Spinal cord (tissue), 10 donors: ENCODE results near the gene ADPGK. TPM values are rescaled to one million over a fixed set of nuclear protein-coding genes. Genes with fewer than 3 reads are reported as not detected.
A peak's percentile ranks its signal among the peaks of the same experiment; 100 is the strongest.
"Not testable (repeated sequence)": the region's sequence is repeated elsewhere in the genome, so short reads cannot be mapped to it uniquely, and the experiment has no call there.

ENCODE experiments used
- DNase-seq, 6 donors: peaks; one replicate each; pipeline versions ENCODE4 v3.0.0 to v3.0.0-alpha.2; 2013 to 2015; ENCODE audit warnings: low spot score in 6 of 6, low read depth in 4 of 6
- H3K27ac ChIP-seq: one replicate; pipeline ENCODE4 v1.5.1; 2013; ENCODE audit warnings: low read depth, low read length, control low read depth
- H3K27me3 ChIP-seq: one replicate; pipeline ENCODE4 v1.6.1; 2013; ENCODE audit warnings: low read length; ENCODE audit not compliant: control insufficient read depth, insufficient read depth
- H3K36me3 ChIP-seq: one replicate; pipeline ENCODE4 v1.6.1; 2013; ENCODE audit warnings: low read length; ENCODE audit not compliant: control insufficient read depth, insufficient read depth
- H3K4me1 ChIP-seq: one replicate; pipeline ENCODE4 v1.6.1; 2013; ENCODE audit warnings: low read length; ENCODE audit not compliant: control insufficient read depth, insufficient read depth
- H3K4me3 ChIP-seq: one replicate; pipeline ENCODE4 v1.5.1; 2013; ENCODE audit warnings: low read depth, low read length, control low read depth
- H3K9me3 ChIP-seq: one replicate; pipeline ENCODE4 v1.6.1; 2013; ENCODE audit warnings: low read length; ENCODE audit not compliant: control insufficient read depth, insufficient read depth
- WGBS: methylation state at CpG from one replicate; pipeline ENCODE4 v1.1.5; 2013; ENCODE audit warnings: missing lambda C conversion rate; ENCODE audit not compliant: insufficient coverage; 5-methylcytosine and 5-hydroxymethylcytosine counted together
- polyA plus RNA-seq, 2 donors: library from polyadenylated mRNA; unstranded; fragments of 120-200 nt; gene quantifications; one replicate each; pipeline ENCODE4 v1.2.1, GENCODE V29; 2013; ENCODE audit not compliant: insufficient read length in 2 of 2
- total RNA-seq, 2 donors: library from RNA; depleted of rRNA in 1 of 2; stranded (reverse); fragments of 120-200 nt in 1 of 2; fragments of >200 nt in 1 of 2; gene quantifications; one replicate each; pipeline versions ENCODE4 v1.2.3 to v1.2.4, GENCODE V29; 2013 to 2014
- donor health status: healthy.

Gene ADPGK
- total and polyA plus RNA-seq, 4 donors = 30.9 to 56.7 (median 43.9) TPM

- Histone ChIP-seq H3K36me3 (no peaks in the 10 kb centered on the region), H3K4me3 (no peak overlapping the region), H3K27ac (no peak overlapping the region), H3K27me3 (no peaks in the 10 kb centered on the region), H3K9me3 (no peaks in the 10 kb centered on the region), H3K4me1 (no peaks in the 10 kb centered on the region)
- DNase-seq = no peak
- WGBS = no CpG with 5 or more reads among the region's 4 CpGs
These were observed 25.8 kb upstream of the ADPGK start for GRCh38 chr15:72809329-72809728.

GRCh38 chr15:72807346-72807745 lies 23.8 kb upstream of the ADPGK start:
- not testable (repeated sequence) for H3K27ac ChIP-seq, H3K4me1 ChIP-seq, DNase-seq, H3K4me3 ChIP-seq, H3K9me3 ChIP-seq, H3K27me3 ChIP-seq, H3K36me3 ChIP-seq
- WGBS = 93% methylated on average over 3 of the region's 22 CpGs

DNA sequence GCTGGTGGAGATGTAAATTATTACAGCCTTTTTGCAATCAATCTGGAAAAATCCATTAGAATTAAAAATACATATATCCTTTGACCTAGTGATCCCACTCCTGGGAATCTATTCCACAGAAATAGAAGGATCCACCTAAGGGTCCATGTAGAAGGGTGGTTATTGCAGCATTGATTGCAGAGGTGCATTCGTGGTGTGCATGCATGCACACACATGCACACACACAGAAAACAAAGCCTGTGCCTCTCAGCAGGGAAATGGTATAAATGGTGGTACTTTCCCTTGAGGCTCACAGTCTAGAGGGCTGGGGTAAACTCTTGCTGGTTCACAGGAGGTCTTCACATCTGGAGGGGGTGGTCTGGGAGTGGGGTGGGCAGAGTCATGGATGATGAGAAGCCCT lies 19.4 kb upstream of the ADPGK start:
- Histone ChIP-seq H3K4me3 (no peak overlapping the region), H3K9me3 (no peaks in the 10 kb centered on the region), H3K27ac (no peak overlapping the region), H3K36me3 (no peaks in the 10 kb centered on the region), H3K27me3 (no peaks in the 10 kb centered on the region), H3K4me1 (peaks cover 3% of the 10 kb centered on the region)
- DNase-seq = no peak
- no CpG with 5 or more reads among the region's 1 CpG for WGBS

- Histone ChIP-seq H3K27me3 (no peaks in the 10 kb centered on the region), H3K9me3 (no peaks in the 10 kb centered on the region), H3K4me3 (no peak overlapping the region), H3K36me3 (no peaks in the 10 kb centered on the region), H3K4me1 (peaks cover 10% of the 10 kb centered on the region), H3K27ac (no peak overlapping the region)
- 53% methylated on average over 2 of the region's 7 CpGs for whole genome bisulfite sequencing
- DNase-seq = no peak
These were observed 18.2 kb upstream of the ADPGK start for GRCh38 chr15:72801590-72802325.

- Histone ChIP-seq H3K27ac (no peak overlapping the region), H3K4me3 (no peak overlapping the region), H3K27me3 (no peaks in the 10 kb centered on the region), H3K9me3 (no peaks in the 10 kb centered on the region), H3K36me3 (no peaks in the 10 kb centered on the region), H3K4me1 (peaks cover 15% of the 10 kb centered on the region)
- peak in 2 of 6 donors; percentile 16 to 25 for DNase-seq
- WGBS = 37% methylated on average over 4 of the region's 8 CpGs
These were observed 17.4 kb upstream of the ADPGK start for GRCh38 chr15:72800833-72801481.

- no peak overlapping the region for H3K27ac ChIP-seq
- H3K27me3 ChIP-seq = no peaks in the 10 kb centered on the region
- no peaks in the 10 kb centered on the region for H3K9me3 ChIP-seq
- H3K4me1 ChIP-seq = peaks cover 15% of the 10 kb centered on the region
- H3K4me3 ChIP-seq = no peak overlapping the region
- WGBS = no CpG with 5 or more reads among the region's 6 CpGs
- H3K36me3 ChIP-seq = no peaks in the 10 kb centered on the region
- DNase-seq = no peak
These were observed 14.3 kb upstream of the ADPGK start for GRCh38 chr15:72797834-72798233.

DNA sequence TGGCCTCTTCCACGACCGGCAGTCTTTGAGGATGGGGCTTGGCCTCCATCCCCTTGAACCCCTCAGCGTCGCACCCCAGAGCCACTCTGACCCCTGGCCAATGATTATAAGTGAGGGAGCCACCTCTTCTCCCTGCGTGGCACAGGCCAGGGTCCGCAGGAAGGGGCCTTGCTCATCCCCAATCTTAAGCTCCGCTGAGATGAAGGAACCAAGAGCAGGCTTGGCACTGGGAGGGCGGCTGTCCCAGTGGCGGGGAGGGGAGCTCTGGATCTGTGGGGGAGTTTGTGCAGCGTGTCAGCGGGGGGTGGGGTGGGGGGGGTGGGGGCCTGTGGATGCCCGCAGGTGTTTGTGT lies 13.8 kb upstream of the ADPGK start:
- no peaks in the 10 kb centered on the region for H3K36me3 ChIP-seq
- no peak overlapping the region for H3K27ac ChIP-seq
- no peaks in the 10 kb centered on the region for H3K9me3 ChIP-seq
- H3K4me1 ChIP-seq = peaks cover 15% of the 10 kb centered on the region
- H3K27me3 ChIP-seq = no peaks in the 10 kb centered on the region
- peak overlapping the region; percentile 48 for H3K4me3 ChIP-seq
- no peak for DNase-seq
- 7% methylated on average over 6 of the region's 12 CpGs for WGBS

DNA sequence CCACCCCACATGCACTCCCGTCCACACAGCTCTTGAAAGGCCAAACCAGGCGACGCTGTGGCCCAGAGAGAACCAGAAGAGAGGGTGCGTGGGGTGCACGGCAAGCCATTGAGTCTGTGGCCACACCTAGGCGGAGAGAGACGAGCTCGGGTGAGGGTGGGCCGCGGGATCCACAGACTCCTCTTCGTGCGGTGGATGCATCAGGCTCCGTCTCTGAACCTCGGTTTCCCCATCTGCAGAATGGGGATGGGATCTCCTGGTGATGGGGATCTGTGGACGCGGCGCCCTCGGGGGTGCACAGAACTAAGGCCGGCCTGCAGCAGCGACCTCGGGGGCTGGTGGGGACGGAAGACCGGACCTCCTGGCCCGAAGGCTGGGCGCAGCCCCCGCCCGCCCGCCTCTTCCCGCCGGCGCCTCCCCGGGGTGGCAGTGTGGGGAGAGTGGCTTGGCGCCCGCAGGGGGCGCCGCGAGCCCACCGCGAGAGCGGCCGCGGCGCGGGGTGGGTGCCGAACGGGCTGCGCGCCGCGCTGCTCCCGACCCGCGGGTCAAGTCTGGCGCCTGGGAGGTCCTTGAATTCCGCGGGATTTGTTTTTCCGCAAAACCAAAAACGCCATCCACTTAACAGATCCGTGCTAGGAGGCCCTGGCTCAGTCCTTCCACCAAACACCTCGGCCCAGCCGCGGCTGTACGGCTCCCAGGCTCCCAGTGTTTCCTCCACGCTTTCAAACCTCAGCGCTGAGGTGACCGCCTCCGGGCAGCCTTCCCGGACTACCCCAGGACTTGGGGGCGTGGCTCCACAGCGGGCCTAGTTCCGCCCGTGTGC lies 13.2 kb upstream of the ADPGK start:
- H3K36me3 ChIP-seq = no peaks in the 10 kb centered on the region
- H3K27ac ChIP-seq = no peak overlapping the region
- peak in 2 of 6 donors; percentile 48 to 73 for DNase-seq
- WGBS = 6% methylated on average over 71 of the region's 72 CpGs
- H3K9me3 ChIP-seq = no peaks in the 10 kb centered on the region
- H3K4me1 ChIP-seq = peaks cover 15% of the 10 kb centered on the region
- no peaks in the 10 kb centered on the region for H3K27me3 ChIP-seq
- H3K4me3 ChIP-seq = peak overlapping the region; percentile 48

GRCh38 chr15:72796210-72796514 lies 12.6 kb upstream of the ADPGK start:
- no peak overlapping the region for H3K4me3 ChIP-seq
- DNase-seq = no peak

More at GRCh38 chr15:72796210-72796514, 12.6 kb upstream of the ADPGK start:
- Histone ChIP-seq H3K9me3 (no peaks in the 10 kb centered on the region), H3K4me1 (peaks cover 15% of the 10 kb centered on the region), H3K27ac (no peak overlapping the region), H3K36me3 (no peaks in the 10 kb centered on the region), H3K27me3 (no peaks in the 10 kb centered on the region)
- 39% methylated on average over 3 of the region's 7 CpGs for WGBS
